Measurements from ENCODE around the gene CD300LD.

Gene CD300LD

GRCh38 chr17:74547736-74548135, 44.3 kb downstream of the CD300LD start:
- Histone ChIP-seq H3K4me3 (replicated peaks; ENCODE audit: insufficient read depth, low read length) (no peak overlapping the region), H3K27me3 (ENCODE audit: insufficient read depth, poor library complexity, severe bottlenecking) (no peaks in the 10 kb centered on the region), H3K27ac (replicated peaks) (no peak overlapping the region)
- DNase-seq (ENCODE audit: low read depth in 1 of 2, low spot score in 1 of 2), result peak in 1 of 2 experiments; percentile 45
- 0 out of 2 replicates have a peak, but pooled peaks have one; percentile 27 for TF ChIP-seq POLR2AphosphoS5 (IDR thresholded peaks at IDR 0.05; ENCODE audit: low read depth)
- TF ChIP-seq GABPA (IDR thresholded peaks at IDR 0.05; ENCODE audit: low read depth), result no peak

- TF ChIP-seq CTCF (IDR thresholded peaks at IDR 0.05; ENCODE audit: insufficient read depth, low read length) (no peak), POLR2AphosphoS5 (IDR thresholded peaks at IDR 0.05; ENCODE audit: low read depth) (no peak), GABPA (IDR thresholded peaks at IDR 0.05; ENCODE audit: low read depth) (no peak), SPI1 (IDR thresholded peaks at IDR 0.05; ENCODE audit: borderline replicate concordance, low read depth) (no peak), REST (IDR thresholded peaks at IDR 0.05; ENCODE audit: insufficient replicate concordance, low read depth) (no peak)
- Histone ChIP-seq H3K4me3 (replicated peaks; ENCODE audit: insufficient read depth, low read length) (no peak overlapping the region), H3K27me3 (ENCODE audit: insufficient read depth, poor library complexity, severe bottlenecking) (no peaks in the 10 kb centered on the region), H3K27ac (replicated peaks) (no peak overlapping the region)
- no peak for DNase-seq (ENCODE audit: low read depth in 1 of 2, low spot score in 1 of 2)
These were observed 44.8 kb downstream of the CD300LD start for GRCh38 chr17:74547264-74547663.

- Histone ChIP-seq H3K27me3 (ENCODE audit: insufficient read depth, poor library complexity, severe bottlenecking) (no peaks in the 10 kb centered on the region), H3K27ac (replicated peaks) (peak overlapping the region; percentile 66; the same call in 1 of the 2 replicates), H3K4me3 (replicated peaks; ENCODE audit: insufficient read depth, low read length) (no peak overlapping the region)
- TF ChIP-seq SPI1 (IDR thresholded peaks at IDR 0.05; ENCODE audit: borderline replicate concordance, low read depth) (no peak), POLR2AphosphoS5 (IDR thresholded peaks at IDR 0.05; ENCODE audit: low read depth) (no peak), GABPA (IDR thresholded peaks at IDR 0.05; ENCODE audit: low read depth) (no peak), REST (IDR thresholded peaks at IDR 0.05; ENCODE audit: insufficient replicate concordance, low read depth) (no peak), CTCF (IDR thresholded peaks at IDR 0.05; ENCODE audit: insufficient read depth, low read length) (no peak)
- no peak for DNase-seq (ENCODE audit: low read depth in 1 of 2, low spot score in 1 of 2)
These were observed 45.5 kb downstream of the CD300LD start for GRCh38 chr17:74546586-74546985.

GRCh38 chr17:74545843-74546230, 46.2 kb downstream of the CD300LD start, which contains the start of gene CD300C:
Gene CD300C, minus strand, starts transcription at chr17:74546115. Its CDS starts 333 bp downstream, at chr17:74545782.
- TF ChIP-seq REST (IDR thresholded peaks at IDR 0.05; ENCODE audit: insufficient replicate concordance, low read depth), result no peak
- TF ChIP-seq POLR2AphosphoS5 (IDR thresholded peaks at IDR 0.05; ENCODE audit: low read depth), result peak; percentile 52; the same call in 1 of the 2 replicates
- peak; percentile 51; the same call in 1 of the 2 replicates for TF ChIP-seq SPI1 (IDR thresholded peaks at IDR 0.05; ENCODE audit: borderline replicate concordance, low read depth)
- TF ChIP-seq GABPA (IDR thresholded peaks at IDR 0.05; ENCODE audit: low read depth), result no peak
- no peak for TF ChIP-seq CTCF (IDR thresholded peaks at IDR 0.05; ENCODE audit: insufficient read depth, low read length)
- DNase-seq (ENCODE audit: low read depth in 1 of 2, low spot score in 1 of 2), result peak; percentile 62 to 73
- Histone ChIP-seq H3K27ac (replicated peaks) (peak within 1 kb of the TSS; percentile 66), H3K4me3 (replicated peaks; ENCODE audit: insufficient read depth, low read length) (peak within 1 kb of the TSS; percentile 36), H3K27me3 (ENCODE audit: insufficient read depth, poor library complexity, severe bottlenecking) (no peaks in the 10 kb centered on the region)
